HG03442 (cell line): Measurements from ENCODE around the gene MYB.
A peak's percentile ranks its signal among the peaks of the same experiment; 100 is the strongest.
"Not testable (repeated sequence)": the region's sequence is repeated elsewhere in the genome, so short reads cannot be mapped to it uniquely, and the experiment has no call there.

Source experiments
- ATAC-seq: cut with Tn5 transposase; IDR thresholded peaks from one replicate; pipeline ENCODE4 v1.9.1; 2021; ENCODE audit warnings: mild to moderate bottlenecking, moderate library complexity; ENCODE audit not compliant: unreplicated experiment

MYB gene

DNA sequence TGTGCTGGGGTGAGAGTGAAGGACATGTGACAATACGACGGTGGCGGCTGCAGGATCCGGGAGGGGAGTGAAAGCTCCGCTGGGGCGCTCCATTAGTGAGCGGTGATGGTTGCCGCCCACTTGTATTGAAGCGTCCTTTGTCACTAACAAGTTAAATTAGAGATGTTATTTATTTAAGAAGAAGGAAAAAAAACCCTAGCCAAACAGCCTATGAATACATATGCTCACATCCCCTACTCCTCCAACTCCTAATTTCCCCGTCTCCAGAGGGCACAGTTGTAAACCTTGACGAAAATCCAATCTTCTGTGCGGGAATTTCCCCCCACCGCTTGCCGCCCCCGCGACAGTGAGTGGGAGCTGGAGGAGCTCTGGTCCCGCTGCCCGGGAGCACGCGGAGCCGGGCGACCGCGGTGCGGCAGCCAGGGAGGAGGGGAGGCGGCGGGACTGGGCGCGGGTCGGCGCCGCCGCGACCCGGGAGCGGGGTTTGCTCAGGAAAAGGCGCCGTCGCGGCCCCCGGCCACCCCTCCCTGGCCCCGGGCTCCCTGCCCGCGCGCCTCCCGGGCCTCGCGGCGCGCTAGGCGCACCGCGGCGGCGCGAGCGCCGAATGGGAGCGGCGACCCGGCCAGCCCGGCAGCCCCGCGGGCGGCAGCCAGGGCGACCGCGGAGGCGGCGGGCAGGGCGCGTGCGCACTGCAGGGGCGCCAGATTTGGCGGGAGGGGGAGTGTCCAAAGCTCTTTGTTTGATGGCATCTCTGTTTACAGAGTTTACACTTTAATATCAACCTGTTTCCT, at the start of gene MYB:
Gene MYB, plus strand, starts transcription at position 767 of the 791 bp plus-strand sequence. CDS start 206 bp downstream, outside the sequence.
- peak; percentile 29 for ATAC-seq

DNA sequence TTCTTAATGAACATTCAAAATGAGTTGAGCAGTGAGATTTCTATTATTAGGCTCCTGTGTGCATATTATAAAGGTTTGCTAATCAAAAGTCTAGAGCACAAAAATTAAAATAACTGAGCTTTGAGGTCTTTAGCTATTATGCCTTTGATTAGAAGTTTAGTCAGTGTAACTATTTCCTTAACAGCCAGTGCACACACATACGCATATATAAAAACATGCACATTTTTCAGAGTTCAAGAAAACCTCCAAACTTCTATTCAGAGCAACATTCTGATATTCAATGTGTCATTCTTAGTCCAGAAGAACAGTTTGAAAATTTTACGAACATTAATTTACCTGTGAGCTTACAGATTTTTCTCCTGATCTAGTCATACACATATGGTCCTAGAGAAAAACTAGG, 48.3 kb upstream of the MYB start:
- ATAC-seq: no peak

DNA sequence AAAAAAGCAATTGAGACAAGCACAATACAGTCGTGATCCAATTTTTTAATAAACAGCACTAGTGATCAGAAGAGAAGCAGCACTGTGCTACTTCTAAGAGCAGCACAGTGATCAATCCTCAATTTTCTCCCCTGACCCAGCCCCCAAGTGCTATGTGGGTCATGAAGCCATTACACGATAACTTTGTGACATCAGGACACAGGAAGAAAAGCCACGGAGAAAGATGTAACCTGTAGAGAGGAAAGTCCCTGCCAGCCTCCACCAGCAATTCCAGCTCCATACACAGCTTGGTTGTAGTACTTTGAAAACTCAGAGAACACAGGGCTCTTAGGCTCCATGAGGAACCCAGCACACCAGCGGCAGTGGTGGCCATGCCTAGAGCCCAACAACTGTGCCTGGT, 45.3 kb upstream of the MYB start:
- no peak for ATAC-seq

DNA sequence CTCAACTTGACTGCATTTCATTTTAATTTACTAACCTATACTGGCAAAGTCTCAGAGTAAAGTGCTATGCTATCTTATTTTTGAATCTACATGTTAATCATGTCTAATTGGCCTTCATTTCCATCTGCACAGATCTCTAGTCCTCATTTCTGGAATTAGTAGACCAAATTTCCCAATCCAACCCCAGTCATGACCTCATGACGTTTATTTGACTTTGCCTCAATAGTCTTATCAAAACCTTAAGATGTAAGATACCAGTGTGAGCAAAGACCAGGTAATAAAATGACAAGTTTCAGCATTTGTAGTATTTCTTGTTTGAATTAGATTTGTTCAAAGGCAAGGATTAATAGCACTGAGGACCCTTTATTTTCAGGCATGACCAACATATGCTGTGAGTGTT, 43.3 kb upstream of the MYB start:
- no peak for ATAC-seq

DNA sequence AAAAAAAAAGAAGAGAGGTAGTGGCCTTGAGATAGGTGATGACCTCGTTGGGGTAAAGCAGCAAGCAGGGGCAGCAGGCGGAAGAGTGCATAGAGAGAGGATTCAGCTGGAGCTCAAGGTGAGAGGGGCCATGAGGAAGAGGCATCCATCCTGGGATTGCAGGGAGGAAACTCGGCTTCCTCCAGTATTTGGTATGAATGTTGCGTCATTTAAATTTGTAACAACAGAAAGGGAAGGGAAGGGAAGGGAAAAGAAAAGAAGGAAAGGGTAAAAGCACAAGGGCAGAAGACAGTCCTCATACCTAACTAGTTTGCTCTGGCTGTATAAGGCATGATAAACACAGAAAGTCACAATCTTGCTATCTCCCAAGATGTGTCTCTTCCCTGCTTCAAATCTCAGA, 39.9 kb upstream of the MYB start:
- no peak for ATAC-seq

DNA sequence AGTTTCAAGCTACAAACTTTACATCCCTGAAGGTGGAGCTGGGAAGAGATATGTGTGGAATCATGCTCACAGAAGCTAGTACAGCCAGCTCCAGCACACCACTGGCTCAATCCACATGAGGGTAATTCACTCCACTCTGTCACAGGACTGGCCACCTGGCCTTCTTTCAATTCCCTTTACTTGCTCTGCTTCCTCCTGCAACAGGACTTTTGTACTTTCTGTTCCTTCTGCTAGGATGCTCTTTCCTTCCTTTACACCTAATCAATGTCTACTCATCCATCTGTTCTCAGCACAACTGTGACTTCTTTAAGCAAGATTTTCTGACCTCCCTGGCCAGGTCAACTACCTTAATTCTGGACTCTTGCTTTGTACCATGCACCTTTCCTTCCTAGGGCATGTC, 39.4 kb upstream of the MYB start:
- ATAC-seq: no peak

DNA sequence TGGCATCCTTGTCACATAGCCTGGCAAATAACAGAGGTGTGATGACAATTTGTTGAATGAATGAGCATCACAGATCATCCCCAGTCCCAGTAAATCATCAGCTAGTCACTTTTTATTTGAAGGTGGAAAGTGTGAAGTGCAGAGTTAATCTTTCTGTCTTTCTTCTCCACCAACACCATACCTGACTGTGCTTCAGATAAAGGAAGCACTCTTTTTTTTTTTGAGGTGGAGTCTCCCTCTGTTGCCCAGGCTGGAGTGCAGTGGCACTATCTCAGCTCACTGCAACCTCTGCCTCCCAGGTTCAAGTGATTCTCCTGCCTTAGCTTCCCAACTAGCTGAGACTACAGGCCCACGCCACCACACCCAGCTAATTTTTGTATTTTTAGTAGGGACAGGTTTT, 38.9 kb upstream of the MYB start:
- not testable (repeated sequence) for ATAC-seq

DNA sequence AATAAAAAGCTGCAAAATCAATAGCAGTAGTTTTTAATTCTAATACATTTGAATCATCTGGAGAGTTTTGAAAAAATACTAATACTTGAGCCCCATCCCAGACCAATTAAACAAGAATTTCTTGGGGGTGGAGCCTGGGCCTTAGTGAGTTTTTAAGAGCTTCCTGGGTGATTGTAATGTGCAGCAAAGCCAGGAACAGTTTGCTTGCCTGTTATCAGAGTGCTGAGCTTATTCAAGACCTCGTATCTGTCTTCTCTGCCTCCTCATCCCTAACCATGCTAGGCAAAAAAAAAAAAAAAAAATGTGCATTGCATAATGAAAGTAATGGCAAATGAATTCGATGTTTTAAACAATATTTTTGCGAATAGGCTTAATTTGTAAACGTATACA, 36.4 kb upstream of the MYB start:
- ATAC-seq: no peak

DNA sequence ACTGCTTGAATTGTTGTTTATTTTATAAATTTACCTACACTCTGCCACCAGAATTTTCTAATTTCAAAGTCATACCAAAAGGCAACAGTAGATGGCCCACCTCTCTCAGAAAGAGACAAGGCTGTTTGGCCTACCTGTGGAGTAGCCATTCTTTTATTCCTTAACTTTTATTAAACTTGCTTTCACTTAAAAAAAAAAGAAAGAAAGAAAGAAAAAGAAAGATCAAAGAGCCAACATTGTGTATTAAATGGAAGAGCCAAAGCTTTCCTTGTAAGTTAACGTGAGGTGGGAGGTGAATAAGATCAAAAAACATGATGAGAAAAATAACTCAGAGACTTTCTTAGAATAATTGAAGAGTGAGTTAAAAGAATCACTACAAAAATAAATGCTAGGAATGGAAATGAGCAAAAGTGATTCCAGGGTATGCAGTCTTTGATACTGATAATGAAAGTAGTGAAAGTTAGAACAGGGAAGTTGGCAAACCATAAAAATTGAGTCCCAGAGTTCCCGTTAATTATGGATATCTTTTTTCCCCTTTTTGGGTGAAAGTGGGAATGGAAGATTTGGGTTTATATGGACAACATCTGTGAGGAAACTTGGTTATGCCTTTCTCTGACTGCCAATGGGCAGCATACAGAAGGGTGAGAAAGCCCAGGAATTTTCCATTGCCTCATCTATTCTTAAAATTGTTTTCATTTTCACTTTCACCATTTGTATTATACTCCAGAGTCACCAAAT, 35.9 kb upstream of the MYB start:
- ATAC-seq: no peak

DNA sequence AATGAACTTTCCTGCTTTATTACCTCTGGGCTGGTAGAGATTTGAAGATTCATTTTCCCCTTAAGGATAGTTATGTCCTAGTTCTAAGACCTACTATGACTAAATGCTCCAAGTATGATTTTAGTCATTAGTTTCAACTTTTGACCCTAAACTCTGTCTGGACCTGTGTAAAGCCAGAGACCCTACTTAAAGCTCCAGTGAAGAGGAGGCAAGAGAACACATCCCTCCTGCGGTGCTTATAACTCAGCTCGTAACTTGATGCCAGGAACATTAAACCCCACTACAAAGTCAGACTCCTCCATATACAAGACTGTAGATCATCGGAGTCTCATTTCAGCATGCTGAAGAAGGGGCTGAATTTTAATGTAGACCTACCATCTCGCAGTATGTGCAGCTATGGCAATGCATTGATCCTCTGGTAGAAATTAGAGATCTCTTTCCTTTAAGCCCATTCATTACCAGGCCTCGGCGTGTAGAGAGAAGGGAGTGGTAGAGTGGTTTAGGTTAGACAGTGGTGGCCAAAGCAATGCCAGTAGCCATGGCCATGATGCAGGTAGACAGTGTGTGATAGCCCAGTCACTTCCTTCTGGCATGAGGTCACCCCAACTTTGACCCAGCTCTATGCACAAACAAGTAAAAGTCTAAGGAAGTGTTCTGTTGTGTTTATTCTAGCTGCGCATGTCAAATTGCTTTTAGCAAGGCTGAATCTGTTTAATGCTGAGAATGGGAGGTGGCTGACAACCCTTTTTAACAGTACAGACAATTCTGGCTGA, 34.8 kb upstream of the MYB start:
- no peak for ATAC-seq

DNA sequence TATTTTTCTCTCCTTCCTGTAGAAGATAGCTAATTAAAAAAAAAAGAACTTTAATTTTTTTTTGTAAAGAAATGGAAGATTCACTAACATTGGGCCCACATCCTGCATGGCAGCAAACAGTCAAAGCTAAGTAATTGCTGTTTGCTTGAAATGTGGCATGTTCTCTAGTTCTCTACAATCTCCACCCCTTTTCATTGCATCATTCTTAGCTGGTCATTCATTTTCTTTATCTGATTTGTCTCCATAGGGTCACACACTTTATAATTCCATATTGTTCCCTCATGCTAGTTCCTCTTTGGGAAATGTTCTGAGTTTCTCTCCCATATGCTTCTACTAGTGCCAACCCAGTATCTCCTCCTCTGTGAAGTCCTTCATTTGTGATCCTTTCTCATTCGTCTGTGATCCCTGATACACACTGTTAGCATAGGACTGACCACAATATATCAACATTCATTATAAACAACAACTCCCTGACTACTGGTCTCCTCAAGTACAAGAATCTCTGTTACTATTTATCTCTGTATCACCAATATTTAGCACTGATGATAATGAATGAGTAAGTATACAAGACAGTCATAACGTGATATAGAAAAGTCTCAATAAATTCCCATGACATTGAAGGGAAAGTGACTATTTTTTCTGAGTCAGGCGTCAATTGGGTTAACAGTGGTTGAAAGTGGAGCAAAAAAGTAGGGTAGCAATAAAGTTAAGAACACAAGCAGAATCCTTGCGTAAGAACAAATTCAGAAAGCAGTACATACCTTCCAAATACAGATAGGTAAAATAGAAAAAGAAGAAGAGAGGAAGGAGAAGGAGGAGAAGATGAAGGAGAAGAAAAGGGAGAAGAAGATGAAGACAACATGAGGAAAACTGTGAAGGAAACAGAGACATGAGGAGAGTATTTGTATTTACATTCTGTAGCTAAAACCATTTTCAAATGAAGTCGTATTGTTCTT, 33.2 kb upstream of the MYB start:
- ATAC-seq: no peak

DNA sequence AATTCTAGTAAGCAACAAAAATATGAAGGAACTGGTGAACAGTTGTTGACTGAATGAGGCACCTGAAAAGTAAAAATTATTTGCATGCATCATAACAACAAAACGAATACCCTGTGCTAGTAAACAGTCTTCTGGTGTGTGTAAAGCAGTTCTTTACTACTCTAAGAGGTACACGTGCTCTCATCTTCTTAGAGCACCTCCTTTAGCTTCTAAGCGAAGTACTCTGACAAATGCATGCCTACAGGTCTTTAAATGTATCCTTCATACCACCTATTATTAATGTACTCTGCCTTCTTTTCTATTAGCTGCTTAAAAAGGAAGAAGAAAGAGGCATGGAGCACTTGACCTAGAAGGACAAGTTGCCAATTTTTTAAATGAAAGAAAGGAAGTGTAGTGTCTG, 32.2 kb upstream of the MYB start:
- ATAC-seq: no peak

DNA sequence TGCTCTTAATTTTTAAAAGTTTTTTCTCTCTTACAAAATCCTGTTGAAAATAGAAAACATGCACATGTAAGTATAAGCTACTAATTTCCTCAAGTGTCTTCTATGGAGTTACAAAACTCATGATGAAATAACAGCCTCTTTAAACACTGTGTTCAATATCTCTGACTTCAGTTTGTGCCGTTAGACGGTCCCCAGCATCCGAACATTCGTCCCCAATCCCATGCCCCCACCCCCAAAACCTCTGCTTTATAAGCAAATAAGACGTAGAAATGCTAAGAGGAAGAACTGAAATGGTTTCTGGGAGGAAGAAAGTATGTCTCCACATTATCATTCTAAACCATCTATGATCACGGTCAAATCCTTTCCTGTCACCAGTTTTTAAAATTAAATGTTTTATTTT, 31.7 kb upstream of the MYB start:
- ATAC-seq: no peak

DNA sequence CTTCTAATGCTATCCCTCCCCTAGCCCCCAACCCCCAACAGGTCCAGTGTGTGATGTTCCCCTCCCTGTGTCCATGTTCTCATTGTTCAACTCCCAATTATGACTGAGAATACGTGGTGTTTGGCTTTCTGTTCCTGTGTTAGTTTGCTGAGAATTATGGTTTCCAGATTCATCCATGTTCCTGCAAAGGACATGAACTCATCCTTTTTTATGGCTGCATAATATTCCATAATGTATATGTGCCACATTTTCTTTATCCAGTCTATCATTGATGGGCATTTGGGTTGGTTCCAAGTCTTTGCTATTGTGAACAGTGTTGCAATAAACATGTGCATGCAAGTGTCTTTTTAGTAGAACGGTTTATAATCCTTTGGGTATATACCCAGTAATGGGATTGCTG, 30.6 kb upstream of the MYB start:
- not testable (repeated sequence) for ATAC-seq

DNA sequence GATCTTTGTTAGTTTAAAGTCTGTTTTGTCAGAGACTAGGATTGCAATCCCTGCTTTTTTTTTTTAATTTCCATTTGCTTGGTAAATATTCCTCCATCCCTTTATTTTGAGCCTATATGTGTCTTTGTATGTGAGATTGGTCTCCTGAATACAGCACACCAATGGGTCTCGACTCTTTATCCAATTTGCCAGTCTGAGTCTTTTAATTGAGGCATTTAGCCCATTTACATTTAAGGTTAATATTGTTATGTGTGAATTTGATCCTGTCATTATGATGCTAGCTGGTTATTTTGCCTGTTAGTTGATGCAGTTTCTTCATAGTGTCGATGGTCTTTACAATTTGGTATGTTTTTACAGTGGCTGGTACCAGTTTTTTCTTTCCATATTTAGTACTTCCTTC, 27.0 kb upstream of the MYB start:
- not testable (repeated sequence) for ATAC-seq

DNA sequence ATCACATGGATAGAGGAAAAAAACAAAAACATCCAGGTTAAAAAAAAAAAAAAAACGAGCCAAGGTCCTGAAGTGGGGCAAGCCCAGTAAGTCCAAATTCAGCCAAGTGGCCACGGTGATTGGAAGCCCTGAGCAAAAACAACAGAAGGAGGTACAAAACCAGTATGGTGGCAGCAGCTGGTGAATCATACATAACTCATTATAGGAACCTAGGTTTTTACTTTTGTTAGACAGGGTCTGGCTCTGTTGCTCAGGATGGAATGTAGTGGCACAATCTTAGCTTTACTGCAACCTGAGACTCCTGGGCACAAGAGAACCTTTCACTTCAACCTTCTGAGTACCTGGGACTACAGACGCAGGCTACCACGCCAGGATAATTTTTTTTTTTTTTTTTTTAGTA, 22.7 kb upstream of the MYB start:
- no peak for ATAC-seq

DNA sequence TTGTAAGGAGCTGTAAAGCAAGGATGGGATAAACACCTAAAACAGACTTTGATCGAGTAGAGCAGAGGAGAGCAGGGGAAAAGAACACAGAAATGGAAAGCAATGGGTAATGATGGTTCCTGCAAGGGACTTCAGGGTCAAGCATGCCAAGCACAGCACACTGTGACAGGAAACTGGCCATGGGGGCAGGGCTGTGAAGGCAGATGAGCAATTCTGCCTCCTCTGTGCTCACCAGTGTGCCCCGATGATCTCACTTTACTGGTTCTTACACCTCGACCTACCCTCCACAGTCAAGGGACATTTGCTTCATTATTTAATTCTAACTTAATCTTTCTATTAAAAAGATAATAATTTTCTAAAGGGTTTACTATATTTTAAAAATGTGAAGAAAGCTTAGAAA, 21.6 kb upstream of the MYB start:
- ATAC-seq: peak; percentile 52

DNA sequence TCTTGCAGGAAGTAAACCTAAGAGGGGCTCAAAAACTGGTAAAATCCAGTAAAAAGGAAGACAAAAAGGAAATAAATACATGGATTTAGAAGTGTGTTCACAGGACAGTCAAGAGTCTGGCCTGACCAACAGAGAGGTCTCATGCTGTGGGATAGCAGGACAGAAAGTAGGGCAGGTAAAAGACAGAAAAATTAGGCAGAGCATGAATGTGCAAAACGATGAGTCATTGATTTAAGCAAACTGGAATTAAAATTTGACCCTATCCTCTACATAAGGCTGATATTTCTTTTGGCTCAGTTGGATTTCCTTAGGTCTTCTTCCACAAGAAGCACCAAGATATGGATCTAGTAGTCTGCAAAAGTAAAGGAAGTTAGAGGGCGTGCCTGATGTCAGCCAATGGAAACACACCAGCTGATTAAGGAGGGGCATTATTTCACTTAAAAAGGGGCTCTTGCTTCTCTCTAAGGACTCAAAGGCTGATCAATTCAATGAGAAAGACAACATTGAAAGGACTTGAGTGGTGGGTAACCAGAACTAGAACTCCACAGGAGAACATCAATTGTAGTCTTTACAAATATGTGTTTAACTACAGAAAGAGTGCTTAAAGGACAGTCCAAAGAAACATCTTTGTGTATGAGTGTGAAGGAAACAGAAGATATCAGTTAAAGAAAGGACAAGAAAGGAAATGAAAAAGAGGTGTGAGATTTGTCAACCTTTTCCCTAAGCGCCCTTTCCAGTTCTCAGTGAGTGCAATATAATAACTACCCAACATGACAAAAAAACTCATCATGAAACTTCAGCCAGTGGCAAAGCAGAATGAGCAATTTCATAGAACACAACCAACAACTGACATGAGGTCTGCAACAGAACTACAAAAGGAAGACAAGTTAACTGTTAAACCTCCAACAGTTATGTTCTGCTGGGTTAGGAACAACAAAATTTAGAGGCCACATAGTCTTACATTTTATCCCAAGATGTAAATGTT, 19.4 kb upstream of the MYB start:
- peak; percentile 26 for ATAC-seq

DNA sequence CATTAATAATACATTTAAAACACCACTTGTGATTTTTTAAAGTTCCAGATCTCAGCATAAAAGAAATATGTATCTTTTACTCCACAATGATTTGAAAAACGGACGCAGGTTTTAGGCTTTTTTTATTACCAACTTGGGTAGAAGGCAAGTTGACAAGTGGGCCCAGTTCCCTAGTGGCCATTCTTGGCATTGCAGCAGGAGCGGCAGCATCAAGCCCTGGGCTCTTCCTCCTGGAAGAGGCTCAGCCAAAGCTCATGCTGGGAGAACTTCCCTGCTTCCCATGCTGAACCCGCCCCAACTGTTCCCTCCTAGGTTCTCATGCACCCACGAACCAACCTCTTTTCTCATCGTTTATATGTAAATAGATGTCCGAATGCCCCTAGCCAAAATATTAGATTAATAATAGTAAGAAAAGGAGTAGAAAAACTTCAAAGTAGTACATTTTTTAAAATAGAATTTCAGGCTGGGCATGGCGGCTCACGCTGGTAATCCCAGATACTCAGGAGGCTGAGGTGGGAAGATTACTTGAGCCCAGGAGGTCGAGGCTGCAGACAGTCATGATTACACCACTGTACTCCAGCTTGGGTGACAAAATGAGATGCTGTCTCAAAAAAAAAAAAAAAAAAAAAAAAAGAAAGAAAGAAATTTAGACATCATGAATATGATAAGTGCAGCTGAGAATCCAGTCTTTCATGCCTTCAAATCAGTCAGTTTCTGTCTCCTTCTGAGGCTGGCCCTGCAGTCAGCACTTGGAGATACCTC, 18.2 kb upstream of the MYB start:
- no peak for ATAC-seq
